Measurements from ENCODE around the gene ADGRE1.

ADGRE1 gene

GRCh38 chr19:6925801-6926751 lies 38.7 kb downstream of the ADGRE1 start:
- TF ChIP-seq CTCF (IDR thresholded peaks at IDR 0.05) (peak; percentile 30), ZFX (IDR thresholded peaks at IDR 0.05; ENCODE audit: borderline replicate concordance) (no peak)
- no peak overlapping the region for H3K27ac ChIP-seq

DNA sequence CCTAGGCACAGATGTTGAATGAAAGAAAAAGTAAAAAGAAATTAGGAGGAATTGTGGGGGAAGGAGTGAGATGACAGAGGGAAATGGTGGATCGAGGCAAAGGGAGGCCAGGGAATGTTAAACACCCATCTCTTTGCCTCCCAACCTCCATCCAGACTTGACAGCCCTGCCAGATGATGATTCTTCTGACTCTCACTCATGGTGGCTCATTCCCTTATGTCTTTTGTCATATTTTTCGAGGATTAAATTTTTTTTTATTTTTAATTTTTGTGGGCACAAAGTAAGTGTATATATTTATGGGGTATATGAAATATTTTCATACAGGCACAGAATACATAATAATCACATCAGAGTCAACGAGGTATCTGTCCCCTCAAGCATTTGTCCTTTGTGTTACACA lies 42.8 kb downstream of the ADGRE1 start:
- H3K27ac ChIP-seq = no peak overlapping the region
- TF ChIP-seq ZFX (IDR thresholded peaks at IDR 0.05; ENCODE audit: borderline replicate concordance) (no peak), CTCF (IDR thresholded peaks at IDR 0.05) (no peak)

DNA sequence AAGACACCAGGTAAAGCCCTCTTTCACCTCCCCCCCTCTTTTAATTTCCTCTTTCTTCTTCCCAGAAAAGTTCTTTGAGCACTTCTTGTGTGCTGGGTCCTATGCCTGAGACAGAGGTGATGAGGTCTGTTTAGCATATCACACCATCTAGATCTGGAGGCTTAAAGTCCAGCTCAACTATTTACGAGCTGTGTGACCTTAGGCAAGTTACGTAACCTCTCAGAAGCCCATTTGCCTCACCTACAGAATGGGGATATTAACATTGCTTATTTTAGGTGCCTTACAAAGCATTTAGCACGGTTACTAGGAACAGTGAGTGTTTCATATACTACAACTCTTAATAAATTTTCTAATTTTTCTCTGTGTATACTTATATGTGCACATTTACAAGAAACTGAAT lies 47.7 kb downstream of the ADGRE1 start:
- no peak for TF ChIP-seq CTCF (IDR thresholded peaks at IDR 0.05)
- TF ChIP-seq ZFX (IDR thresholded peaks at IDR 0.05; ENCODE audit: borderline replicate concordance) = no peak
- no peak overlapping the region for H3K27ac ChIP-seq

DNA sequence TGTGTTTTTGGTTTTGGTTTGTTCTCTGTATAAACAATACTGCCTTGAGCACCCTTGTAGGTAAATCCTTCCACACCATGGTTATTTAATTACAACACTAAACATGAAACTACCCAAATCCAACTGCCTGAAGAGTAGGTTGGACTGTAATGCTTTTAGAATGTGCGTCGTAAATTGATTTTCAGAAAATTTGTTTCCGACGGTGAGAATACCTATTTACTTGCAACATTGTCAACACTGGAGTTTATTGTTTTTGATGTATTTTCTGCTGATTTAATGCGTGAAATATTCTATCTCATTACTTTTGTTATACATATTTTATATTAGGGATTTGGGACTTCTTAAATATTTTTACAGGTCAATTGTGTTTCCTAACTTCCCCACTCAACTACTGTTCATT lies 48.2 kb downstream of the ADGRE1 start:
- no peak overlapping the region for H3K27ac ChIP-seq
- TF ChIP-seq CTCF (IDR thresholded peaks at IDR 0.05) (no peak), ZFX (IDR thresholded peaks at IDR 0.05; ENCODE audit: borderline replicate concordance) (no peak)

DNA sequence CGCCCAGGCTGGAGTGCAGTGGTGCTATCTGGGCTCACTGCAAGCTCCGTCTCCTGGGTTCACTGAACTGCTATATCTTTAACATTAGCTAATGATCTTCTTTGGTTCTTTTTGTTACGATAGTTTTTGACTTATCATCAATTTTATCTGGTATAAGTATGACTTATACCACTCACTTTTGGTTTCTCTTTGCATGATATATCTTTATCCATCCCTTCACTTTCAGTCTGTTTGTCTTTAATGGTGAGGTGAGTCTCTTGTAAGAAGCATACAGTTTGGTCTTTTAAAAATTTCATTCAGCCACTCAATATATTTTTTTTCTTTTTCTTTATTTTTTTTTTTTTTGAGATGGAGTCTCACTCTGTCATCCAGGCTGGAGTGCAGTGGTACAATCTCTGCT lies 58.4 kb downstream of the ADGRE1 start:
- H3K27ac ChIP-seq = no peak overlapping the region
- TF ChIP-seq ZFX (IDR thresholded peaks at IDR 0.05; ENCODE audit: borderline replicate concordance) (no peak), CTCF (IDR thresholded peaks at IDR 0.05) (no peak)

GRCh38 chr19:6947745-6948144 lies 60.4 kb downstream of the ADGRE1 start:
- no peak for TF ChIP-seq CTCF (IDR thresholded peaks at IDR 0.05)
- TF ChIP-seq ZFX (IDR thresholded peaks at IDR 0.05; ENCODE audit: borderline replicate concordance) = no peak
- H3K27ac ChIP-seq = no peak overlapping the region

- TF ChIP-seq ZFX (IDR thresholded peaks at IDR 0.05; ENCODE audit: borderline replicate concordance) (no peak), CTCF (IDR thresholded peaks at IDR 0.05) (no peak)
Observed at GRCh38 chr19:6948884-6949283, 61.5 kb downstream of the ADGRE1 start.

More at GRCh38 chr19:6948884-6949283, 61.5 kb downstream of the ADGRE1 start:
- no peak overlapping the region for H3K27ac ChIP-seq
